K562 (cell line): ENCODE data around the gene MYO3B. TPM values are rescaled to one million over a fixed set of nuclear protein-coding genes. Genes with fewer than 3 reads are reported as not detected.
A peak's percentile ranks its signal among the peaks of the same experiment; 100 is the strongest.
"Not testable (repeated sequence)": the region's sequence is repeated elsewhere in the genome, so short reads cannot be mapped to it uniquely, and the experiment has no call there.

Experiments used
- ATAC-seq: fragments of 200-7000 bp; cut with Tn5 transposase; 3 replicates; pipeline ENCODE4 v1.9.1; 2020; ENCODE audit warnings: moderate library complexity
- BruUV-seq: library from RNA; stranded (reverse); fragments of 400-500 nt; replicated peaks from 2 replicates; lab custom pipeline; 2021; lab: Mats Ljungman, UMichigan
- CTCF ChIA-PET: fragments of 300-600 bp; formaldehyde crosslinking; extraction: SDS; loops from one replicate; lab custom pipeline; 2021; ENCODE audit warnings: low intra/inter-chr PET ratio; lab: Yijun Ruan, JAX
- POLR2A ChIA-PET: fragments of 300-600, 350-650 bp; sonication (Branson Sonifier 250); formaldehyde crosslinking; extraction: SDS; loops from one replicate; lab custom pipeline; 2021; ENCODE audit warnings: antibody characterized with exemption, inconsistent platforms; lab: Yijun Ruan, JAX
- DNase-seq, 4 experiments: peaks; one replicate each; pipeline versions ENCODE4 v3.0.0 to v3.0.0-alpha.2; 2011 to 2018; ENCODE audit warnings: low spot score in 3 of 4, mixed read lengths in 3 of 4; ENCODE audit errors: extremely low read depth in 1 of 4
- FAIRE-seq: peaks from 2 replicates; lab custom pipeline; 2011; peaks lifted over from hg19 to GRCh38; lab: Jason Lieb, UNC
- H2AFZ ChIP-seq: 2 replicates; pipeline ENCODE4 v1.6.0; 2011; ENCODE audit warnings: low read depth, low read length, control low read depth, inconsistent platforms
- H3K27ac ChIP-seq: fragments of 200-600 bp; 3 replicates; pipeline ENCODE4 v1.8.0; 2011; ENCODE audit warnings: low read depth, mild to moderate bottlenecking, control low read depth, inconsistent platforms, low read length, moderate library complexity, mixed read lengths; ENCODE audit errors: extremely low read depth
- H3K27me3 ChIP-seq, 2 experiments: fragments of 300-600 bp in 1 of 2; 2 replicates in 1 of 2; 3 replicates in 1 of 2; pipeline versions ENCODE4 v1.6.0 to v1.8.0; 2011; ENCODE audit warnings: inconsistent platforms in 2 of 2, low read length in 2 of 2, mild to moderate bottlenecking in 1 of 2, mixed read lengths in 1 of 2, moderate library complexity in 1 of 2; ENCODE audit not compliant: control insufficient read depth in 2 of 2, insufficient read depth in 2 of 2
- H3K36me3 ChIP-seq: fragments of 300-600 bp; 3 replicates; pipeline ENCODE4 v1.8.0; 2011; ENCODE audit warnings: mild to moderate bottlenecking, low read length, inconsistent platforms; ENCODE audit not compliant: control insufficient read depth, insufficient read depth
- H3K4me1 ChIP-seq, 2 experiments: fragments of 200-600 bp in 1 of 2; replicated peaks in 1 of 2; 2 replicates in 1 of 2; 3 replicates in 1 of 2; pipeline versions ENCODE4 v1.5.1 to v1.8.0; 2011; ENCODE audit warnings: inconsistent platforms in 2 of 2, low read length in 2 of 2, mild to moderate bottlenecking in 1 of 2, mixed read lengths in 1 of 2, moderate library complexity in 1 of 2; ENCODE audit not compliant: control insufficient read depth in 2 of 2, insufficient read depth in 2 of 2
- H3K4me2 ChIP-seq: 2 replicates; pipeline ENCODE4 v1.6.1; 2011; ENCODE audit warnings: low read length, control low read depth, inconsistent platforms, mixed read lengths; ENCODE audit not compliant: insufficient read depth
- H3K4me3 ChIP-seq: fragments of 200-600 bp; sonication (generic), shearing (Covaris generic); 2 replicates; pipeline ENCODE4 v1.5.1; 2016; ENCODE audit warnings: control low read depth, inconsistent platforms
- H3K79me2 ChIP-seq: fragments of 200-600 bp; 3 replicates; pipeline ENCODE4 v1.8.0; 2011; ENCODE audit warnings: low read length, inconsistent platforms; ENCODE audit not compliant: control insufficient read depth, insufficient read depth
- H3K9ac ChIP-seq, 2 experiments: 2 replicates each; pipeline versions ENCODE4 v1.6.0 to v1.6.1; 2011; ENCODE audit warnings: low read depth in 2 of 2, low read length in 2 of 2, control low read depth in 1 of 2, inconsistent platforms in 1 of 2, mild to moderate bottlenecking in 1 of 2, mixed read lengths in 1 of 2; ENCODE audit not compliant: insufficient read depth in 1 of 2
- H3K9me1 ChIP-seq: one replicate; pipeline ENCODE4 v1.6.0; 2011; ENCODE audit warnings: inconsistent platforms, mild to moderate bottlenecking, low read length, moderate library complexity; ENCODE audit not compliant: control insufficient read depth, insufficient read depth
- H3K9me3 ChIP-seq: replicated peaks from 2 replicates; pipeline ENCODE4 v1.5.1; 2011; ENCODE audit warnings: low read depth, low read length, inconsistent platforms; ENCODE audit not compliant: control insufficient read depth, insufficient read depth
- H4K20me1 ChIP-seq: replicated peaks from 2 replicates; pipeline ENCODE4 v1.6.1; 2011; ENCODE audit warnings: low read length, inconsistent platforms, mixed read lengths; ENCODE audit not compliant: control insufficient read depth, insufficient read depth
- MAFF ChIP-seq: IDR thresholded peaks from 2 replicates; pipeline ENCODE4 v1.6.1; 2012; ENCODE audit warnings: low read length, improper control_type of control experiment
- WGBS: fragments of 100-300 bp; shearing (Covaris generic); methylation state at CpG from one replicate; pipeline ENCODE4 v1.1.6; 2016; ENCODE audit warnings: low coverage, mixed read lengths; ENCODE audit not compliant: insufficient coverage; ENCODE audit errors: missing lambda C conversion rate; 5-methylcytosine and 5-hydroxymethylcytosine counted together
- in situ Hi-C: fragments of 300-500 bp; cut with MboI; formaldehyde crosslinking; loops from 4 replicates; pipeline ENCODE4 v1.15.0; 2018; ENCODE audit warnings: inconsistent platforms, mixed read lengths
- intact Hi-C: fragments of 100-400 bp; cut with micrococcal nuclease; formaldehyde crosslinking; loops from 2 replicates; pipeline ENCODE4 v1.14.2; 2022
- polyA plus RNA-seq, 8 experiments: library from polyadenylated mRNA; depleted of rRNA in 4 of 8; stranded (reverse) in 5 of 8; unstranded in 3 of 8; fragments of >200 nt; fragmentation: Nextera tagmentation in 2 of 8; fragmentation: Illumina TruSeq in 1 of 8; extraction: Ambion mirVana in 2 of 8; extraction: Trizol in 1 of 8; gene quantifications; 2 replicates each; pipeline versions ENCODE4 v1.2.1 to v1.2.3, GENCODE V29; 2011 to 2014; ENCODE audit warnings: inconsistent platforms in 1 of 8, missing spikeins in 1 of 8
- total RNA-seq, 7 experiments: library from RNA; depleted of rRNA in 6 of 7; stranded (reverse); fragments of >200 nt in 6 of 7; fragmentation: Illumina TruSeq in 2 of 7; extraction: Trizol in 2 of 7; gene quantifications; 2 replicates each; pipeline versions ENCODE4 v1.2.1 to v1.2.3, GENCODE V29; 2011 to 2021; ENCODE audit warnings: low replicate concordance in 1 of 7
- TF ChIP-seq, protein P1 (sequence below): fragments of 250-450 bp; sonication (Bioruptor Pico); IDR thresholded peaks from 2 replicates; pipeline ENCODE4 v1.5.0; 2020; ENCODE audit warnings: mild to moderate bottlenecking
- TF ChIP-seq, protein P2 (sequence below): sonication (generic); formaldehyde crosslinking; IDR thresholded peaks from 2 replicates; pipeline ENCODE4 v1.9.0; 2022; ENCODE audit warnings: mild to moderate bottlenecking, missing genetic modification reagents

Gene MYO3B
- total and polyA plus RNA-seq, 9 of the 15 experiments (the other 6 are each of a cell fraction or from before 2014, with no cell fraction given), result 2.7 to 6.5 (median 3.6) TPM

DNA sequence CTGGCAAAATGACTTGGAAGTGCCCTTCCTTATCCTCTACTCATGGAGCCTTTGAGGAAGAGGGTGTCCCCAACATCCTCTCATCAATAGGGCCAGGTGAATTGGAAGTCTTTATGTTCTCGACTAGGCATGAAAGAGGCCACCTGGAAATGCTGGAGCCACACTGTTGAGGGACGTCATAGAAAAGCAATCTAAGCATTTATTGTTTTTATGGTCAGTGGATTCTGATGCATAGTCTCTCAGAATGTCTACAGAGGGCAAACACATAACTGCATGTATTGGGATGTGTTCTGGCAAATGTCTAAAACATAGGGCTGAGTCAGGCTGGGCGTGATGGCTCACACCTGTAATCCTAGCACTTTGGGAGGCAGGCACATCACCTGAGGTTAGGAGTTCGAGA, 290.6 kb downstream of the MYO3B start:
- Histone ChIP-seq H3K79me2 (no peaks in the 10 kb centered on the region), H3K4me2 (no peak overlapping the region), H3K27ac (no peak overlapping the region), H3K27me3 (no peaks in the 10 kb centered on the region), H3K9me1 (no peaks in the 10 kb centered on the region), H3K4me1 (0 out of 5 replicates have a peak, but pooled peaks cover 0 to under 1% of the 10 kb centered on the region in 2 experiments), H3K4me3 (no peak overlapping the region), H3K36me3 (no peaks in the 10 kb centered on the region), H4K20me1 (no peaks in the 10 kb centered on the region), H3K9me3 (no peaks in the 10 kb centered on the region), H3K9ac (no peak overlapping the region), H2AFZ (no peak overlapping the region)
- TF ChIP-seq, protein P1, sequence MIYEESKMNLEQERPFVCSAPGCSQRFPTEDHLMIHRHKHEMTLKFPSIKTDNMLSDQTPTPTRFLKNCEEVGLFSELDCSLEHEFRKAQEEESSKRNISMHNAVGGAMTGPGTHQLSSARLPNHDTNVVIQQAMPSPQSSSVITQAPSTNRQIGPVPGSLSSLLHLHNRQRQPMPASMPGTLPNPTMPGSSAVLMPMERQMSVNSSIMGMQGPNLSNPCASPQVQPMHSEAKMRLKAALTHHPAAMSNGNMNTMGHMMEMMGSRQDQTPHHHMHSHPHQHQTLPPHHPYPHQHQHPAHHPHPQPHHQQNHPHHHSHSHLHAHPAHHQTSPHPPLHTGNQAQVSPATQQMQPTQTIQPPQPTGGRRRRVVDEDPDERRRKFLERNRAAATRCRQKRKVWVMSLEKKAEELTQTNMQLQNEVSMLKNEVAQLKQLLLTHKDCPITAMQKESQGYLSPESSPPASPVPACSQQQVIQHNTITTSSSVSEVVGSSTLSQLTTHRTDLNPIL, result no peak
- 0 out of 2 replicates have a peak, but pooled peaks have one; percentile 14 for TF ChIP-seq MAFF
- TF ChIP-seq, protein P2, sequence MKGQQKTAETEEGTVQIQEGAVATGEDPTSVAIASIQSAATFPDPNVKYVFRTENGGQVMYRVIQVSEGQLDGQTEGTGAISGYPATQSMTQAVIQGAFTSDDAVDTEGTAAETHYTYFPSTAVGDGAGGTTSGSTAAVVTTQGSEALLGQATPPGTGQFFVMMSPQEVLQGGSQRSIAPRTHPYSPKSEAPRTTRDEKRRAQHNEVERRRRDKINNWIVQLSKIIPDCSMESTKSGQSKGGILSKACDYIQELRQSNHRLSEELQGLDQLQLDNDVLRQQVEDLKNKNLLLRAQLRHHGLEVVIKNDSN, result no peak
- no peak for FAIRE-seq
- no TSS peak for BruUV-seq
- intact Hi-C loops (no loop called here), in situ Hi-C loops (no loop called here)
- no peak for ATAC-seq
- 15% methylated on average over 4 of the region's 4 CpGs for WGBS
- ChIA-PET POLR2A (interaction anchor here (1.0 kb wide), 1 partner anchor 343 kb away, joined by 3 read pairs; no protein-coding TSS in a partner anchor), CTCF (no interaction called here)
- no peak for DNase-seq

DNA sequence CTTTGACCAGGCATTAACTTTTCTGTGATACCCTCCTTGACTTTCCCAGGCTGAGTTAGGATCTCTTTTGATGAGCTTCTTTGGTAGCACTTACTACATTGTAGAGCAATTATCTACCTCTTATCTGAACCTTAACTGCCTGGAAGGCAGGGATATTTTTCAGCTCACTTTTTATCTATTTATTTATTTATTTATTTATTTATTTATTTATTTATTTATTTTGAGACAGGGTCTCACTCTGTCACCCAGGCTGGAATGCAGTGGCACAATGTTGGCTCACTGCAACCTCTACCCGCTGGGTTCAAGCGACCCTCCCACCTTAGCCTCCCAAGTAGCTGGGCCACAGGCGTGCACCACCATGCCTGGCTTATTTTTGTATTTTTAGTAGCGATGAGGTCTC, 294.6 kb downstream of the MYO3B start:
- H3K9me3 ChIP-seq, POLR2A ChIA-PET, H3K79me2 ChIP-seq, H3K9me1 ChIP-seq, intact Hi-C loops, H3K27me3 ChIP-seq, H4K20me1 ChIP-seq, CTCF ChIA-PET, ATAC-seq, H3K4me1 ChIP-seq, H3K4me2 ChIP-seq, H3K9ac ChIP-seq, H3K4me3 ChIP-seq, in situ Hi-C loops, H3K36me3 ChIP-seq, H3K27ac ChIP-seq, DNase-seq, BruUV-seq, FAIRE-seq, H2AFZ ChIP-seq: not testable (repeated sequence)
- WGBS, result 43% methylated on average over 4 of the region's 4 CpGs
